GM10266 (cell line): ENCODE measurements around the gene TIMELESS.
"Not testable (repeated sequence)": the region's sequence is repeated elsewhere in the genome, so short reads cannot be mapped to it uniquely, and the experiment has no call there.

Source experiments
- DNase-seq: peaks from one replicate; pipeline ENCODE4 v3.0.0; 2012; ENCODE audit errors: extremely low spot score
- CTCF ChIP-seq: IDR thresholded peaks from 2 replicates; pipeline ENCODE4 v1.5.1; 2012; ENCODE audit warnings: mild to moderate bottlenecking, low read depth; ENCODE audit not compliant: control insufficient read depth, insufficient read depth; ENCODE audit errors: missing control alignments

The TIMELESS gene

GRCh38 chr12:56448860-56449621, at the start of gene TIMELESS:
Gene TIMELESS, minus strand, starts transcription at chr12:56449426. Its CDS starts 15,256 bp downstream, at chr12:56434170.
- DNase-seq = peak; percentile 90
- no peak for TF ChIP-seq CTCF

GRCh38 chr12:56498126-56498902, 49.1 kb upstream of the TIMELESS start:
- DNase-seq = not testable (repeated sequence)

GRCh38 chr12:56496704-56497103, 47.5 kb upstream of the TIMELESS start:
- peak; percentile 60 for TF ChIP-seq CTCF
- not testable (repeated sequence) for DNase-seq

- DNase-seq = not testable (repeated sequence)
These were observed 45.3 kb upstream of the TIMELESS start for GRCh38 chr12:56494481-56494880.

- not testable (repeated sequence) for DNase-seq
These were observed 44.8 kb upstream of the TIMELESS start for GRCh38 chr12:56494106-56494415.

- not testable (repeated sequence) for DNase-seq
These were observed 44.3 kb upstream of the TIMELESS start for GRCh38 chr12:56493409-56494105.

- DNase-seq = no peak
- TF ChIP-seq CTCF = no peak
These were observed 41.1 kb upstream of the TIMELESS start for GRCh38 chr12:56490360-56490759.

GRCh38 chr12:56488041-56488955, 39.1 kb upstream of the TIMELESS start, which contains the start of gene GLS2:
Gene GLS2, minus strand, starts transcription at chr12:56488161. Its CDS starts 43 bp downstream, at chr12:56488118.
- DNase-seq = peak; percentile 94
- TF ChIP-seq CTCF = no peak
